Endothelial cell (in vitro differentiated cells): Measurements from ENCODE around the gene CIBAR2. TPM values are rescaled to one million over a fixed set of nuclear protein-coding genes. Genes with fewer than 3 reads are reported as not detected.
"Not testable (repeated sequence)": the region's sequence is repeated elsewhere in the genome, so short reads cannot be mapped to it uniquely, and the experiment has no call there.

Experiments
- DNase-seq: peaks from one replicate; pipeline ENCODE4 v3.0.0; 2021; ENCODE audit warnings: low spot score
- H3K27ac Mint-ChIP-seq: one replicate; pipeline ENCODE4 v1.8.0; 2021; ENCODE audit warnings: mixed read lengths, inconsistent platforms; ENCODE audit not compliant: unreplicated experiment
- H3K27me3 Mint-ChIP-seq: one replicate; pipeline ENCODE4 v1.8.0; 2021; ENCODE audit warnings: mild to moderate bottlenecking, moderate library complexity, mixed read lengths, inconsistent platforms; ENCODE audit not compliant: unreplicated experiment
- H3K36me3 Mint-ChIP-seq: one replicate; pipeline ENCODE4 v1.8.0; 2021; ENCODE audit warnings: mild to moderate bottlenecking, low read depth, mixed read lengths, inconsistent platforms; ENCODE audit not compliant: unreplicated experiment
- H3K4me1 Mint-ChIP-seq: one replicate; pipeline ENCODE4 v1.8.0; 2021; ENCODE audit warnings: mild to moderate bottlenecking, mixed read lengths, inconsistent platforms; ENCODE audit not compliant: unreplicated experiment
- H3K4me3 Mint-ChIP-seq: one replicate; pipeline ENCODE4 v1.8.0; 2021; ENCODE audit warnings: mild to moderate bottlenecking, mixed read lengths, inconsistent platforms; ENCODE audit not compliant: unreplicated experiment
- H3K9me3 Mint-ChIP-seq: one replicate; pipeline ENCODE4 v1.8.0; 2021; ENCODE audit warnings: mixed read lengths, inconsistent platforms; ENCODE audit not compliant: unreplicated experiment
- total RNA-seq: library from RNA; stranded (reverse); fragmentation: NEBNext Ultra II Directional; extraction: Animal tissue kit (Norgen Biotek cat#: 25700); gene quantifications from one replicate; pipeline ENCODE4 v1.2.1, GENCODE V29; 2021; ENCODE audit not compliant: unreplicated experiment
- TF ChIP-seq, protein P1 (sequence below): fragments of 200-600 bp; sonication (generic); IDR thresholded peaks from one replicate; pipeline ENCODE4 v1.5.0; 2021; ENCODE audit warnings: antibody characterized with exemption; ENCODE audit not compliant: unreplicated experiment

The CIBAR2 gene
- total RNA-seq, 1 donor from 2014 or later, result not detected

DNA sequence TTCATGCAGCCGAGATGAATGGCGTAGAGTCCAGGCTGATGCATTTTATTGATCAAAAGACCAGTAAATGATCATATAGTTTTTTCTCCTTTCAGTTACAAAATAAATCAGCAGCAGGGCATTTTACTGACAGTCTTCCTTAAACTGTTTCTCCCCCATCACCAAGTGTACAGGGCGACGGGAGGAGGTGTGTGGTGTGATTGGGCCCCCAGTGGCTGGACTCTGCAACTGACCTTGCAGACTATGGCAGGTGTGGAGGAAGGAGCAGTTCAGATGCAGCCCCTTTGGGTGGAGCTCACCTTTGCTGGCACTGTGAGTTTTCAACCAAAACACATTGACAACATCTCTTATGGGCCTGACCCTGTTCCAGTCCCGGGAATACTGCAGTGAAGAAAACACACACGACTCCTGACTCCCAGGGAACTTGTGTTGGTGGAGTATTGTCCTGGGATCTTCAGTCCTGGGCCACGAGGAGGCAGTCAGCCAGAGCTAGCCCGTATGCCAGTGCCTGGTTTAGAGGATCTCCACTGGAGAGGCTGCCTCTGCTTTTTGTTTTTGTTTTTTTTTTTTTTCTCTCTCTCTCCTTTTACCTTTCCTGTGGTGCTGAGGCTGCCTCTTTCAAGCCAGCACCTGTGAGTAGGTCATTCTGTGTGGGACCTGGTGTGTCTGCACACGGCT lies 54.9 kb downstream of the CIBAR2 start:
- Mint-ChIP-seq H3K27ac (no peak overlapping the region), H3K4me1 (no peaks in the 10 kb centered on the region), H3K36me3 (no peaks in the 10 kb centered on the region), H3K4me3 (no peak overlapping the region), H3K27me3 (peaks cover 5% of the 10 kb centered on the region), H3K9me3 (no peaks in the 10 kb centered on the region)
- TF ChIP-seq, protein P1, sequence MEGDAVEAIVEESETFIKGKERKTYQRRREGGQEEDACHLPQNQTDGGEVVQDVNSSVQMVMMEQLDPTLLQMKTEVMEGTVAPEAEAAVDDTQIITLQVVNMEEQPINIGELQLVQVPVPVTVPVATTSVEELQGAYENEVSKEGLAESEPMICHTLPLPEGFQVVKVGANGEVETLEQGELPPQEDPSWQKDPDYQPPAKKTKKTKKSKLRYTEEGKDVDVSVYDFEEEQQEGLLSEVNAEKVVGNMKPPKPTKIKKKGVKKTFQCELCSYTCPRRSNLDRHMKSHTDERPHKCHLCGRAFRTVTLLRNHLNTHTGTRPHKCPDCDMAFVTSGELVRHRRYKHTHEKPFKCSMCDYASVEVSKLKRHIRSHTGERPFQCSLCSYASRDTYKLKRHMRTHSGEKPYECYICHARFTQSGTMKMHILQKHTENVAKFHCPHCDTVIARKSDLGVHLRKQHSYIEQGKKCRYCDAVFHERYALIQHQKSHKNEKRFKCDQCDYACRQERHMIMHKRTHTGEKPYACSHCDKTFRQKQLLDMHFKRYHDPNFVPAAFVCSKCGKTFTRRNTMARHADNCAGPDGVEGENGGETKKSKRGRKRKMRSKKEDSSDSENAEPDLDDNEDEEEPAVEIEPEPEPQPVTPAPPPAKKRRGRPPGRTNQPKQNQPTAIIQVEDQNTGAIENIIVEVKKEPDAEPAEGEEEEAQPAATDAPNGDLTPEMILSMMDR, result no peak
- DNase-seq, result no peak

DNA sequence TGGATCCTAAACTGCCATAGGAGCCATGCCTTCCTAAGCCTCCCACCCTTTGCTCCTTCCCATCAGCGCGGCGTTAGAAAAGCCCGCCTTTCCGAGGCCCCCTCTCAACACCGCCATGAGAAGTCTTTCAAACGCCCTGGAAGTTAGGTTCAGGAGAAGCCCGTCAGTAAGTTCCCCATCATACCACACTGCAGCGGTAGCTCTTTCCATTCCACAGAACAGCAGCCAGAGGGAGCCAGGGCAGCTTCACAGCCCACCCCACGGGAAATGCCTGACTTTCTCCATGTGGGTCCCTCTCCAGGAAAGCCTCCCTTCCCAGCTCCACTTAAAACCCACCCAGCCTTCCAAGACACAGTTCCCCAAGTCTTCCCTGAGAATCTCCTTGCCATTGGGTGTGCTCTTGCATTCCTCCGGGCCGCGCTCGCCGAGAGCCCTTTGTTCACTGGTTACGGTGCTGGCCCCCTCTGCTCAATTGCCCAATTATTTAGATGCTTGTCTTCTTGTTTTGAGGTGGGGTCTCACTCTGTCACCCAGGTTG lies 56.0 kb downstream of the CIBAR2 start:
- no peak overlapping the region for H3K27ac Mint-ChIP-seq
- no peaks in the 10 kb centered on the region for H3K9me3 Mint-ChIP-seq
- TF ChIP-seq, protein P1, result no peak
- H3K36me3 Mint-ChIP-seq, result peaks cover 3% of the 10 kb centered on the region
- DNase-seq, result peak; percentile 31
- peaks cover 4% of the 10 kb centered on the region for H3K27me3 Mint-ChIP-seq
- peak overlapping the region; percentile 29 for H3K4me3 Mint-ChIP-seq
- H3K4me1 Mint-ChIP-seq, result no peaks in the 10 kb centered on the region

DNA sequence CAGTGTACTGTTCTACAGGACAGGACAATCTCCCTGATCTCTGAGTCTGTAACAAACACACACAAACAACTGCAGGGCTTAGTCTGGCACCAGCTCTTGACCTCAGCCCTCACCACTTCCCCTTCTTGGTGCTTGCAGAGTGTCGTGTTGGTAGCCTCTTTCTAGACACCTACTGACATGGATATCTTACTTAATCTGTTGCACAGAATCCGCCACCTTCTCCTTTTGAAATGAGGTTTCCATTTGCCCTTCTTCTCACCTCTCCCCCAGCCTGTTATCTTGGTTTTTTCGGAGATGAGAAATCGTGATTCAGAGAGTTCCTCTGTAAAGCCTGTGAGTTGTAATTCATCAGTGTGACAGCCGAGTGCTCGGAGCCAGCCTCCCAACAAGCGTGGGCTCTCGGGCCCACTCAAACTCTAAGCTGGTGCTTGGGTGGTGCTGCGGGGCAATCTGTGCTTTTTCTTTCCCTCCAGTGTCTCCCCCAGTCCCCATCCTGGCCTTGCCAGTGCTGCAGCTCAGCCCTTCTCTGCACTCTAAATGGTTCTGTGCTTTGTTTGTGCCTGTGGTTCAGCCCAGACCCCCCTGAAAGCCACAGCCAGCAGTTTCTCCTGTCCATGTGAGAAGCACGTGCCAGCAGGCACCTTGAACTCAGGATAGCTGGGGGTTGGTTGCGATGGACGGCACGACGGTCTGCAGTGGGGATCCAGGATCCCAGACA lies 56.6 kb downstream of the CIBAR2 start:
- H3K36me3 Mint-ChIP-seq, result peaks cover 3% of the 10 kb centered on the region
- H3K4me1 Mint-ChIP-seq, result no peaks in the 10 kb centered on the region
- H3K27me3 Mint-ChIP-seq, result peaks cover 2% of the 10 kb centered on the region
- no peak overlapping the region for H3K27ac Mint-ChIP-seq
- no peak for DNase-seq
- H3K9me3 Mint-ChIP-seq, result no peaks in the 10 kb centered on the region
- TF ChIP-seq, protein P1, result no peak
- no peak overlapping the region for H3K4me3 Mint-ChIP-seq

DNA sequence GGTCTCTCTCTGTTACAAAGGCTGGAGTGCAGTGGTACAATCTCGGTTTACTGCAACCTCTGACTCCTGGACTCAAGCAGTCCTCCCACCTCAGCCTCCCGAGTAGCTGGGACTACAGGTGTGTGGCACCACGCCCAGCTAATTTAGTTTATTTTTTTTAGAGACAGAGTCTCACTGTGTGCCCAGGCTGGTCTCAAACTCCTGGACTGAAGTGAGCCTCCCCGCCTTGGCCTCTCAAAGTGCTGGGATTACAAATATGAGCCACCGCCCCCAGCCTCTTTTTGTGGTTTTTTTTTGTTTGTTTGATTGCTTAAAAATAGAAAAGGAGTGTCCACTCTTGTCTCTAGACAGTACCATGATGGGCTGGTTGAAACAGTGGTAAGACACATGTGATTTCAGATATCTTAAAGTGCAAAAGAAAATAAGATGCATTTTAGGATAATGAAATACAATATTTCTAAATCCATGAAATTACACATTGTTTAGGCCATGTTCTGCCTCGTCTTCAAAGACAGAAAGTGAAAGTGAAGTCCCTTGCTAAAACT lies 57.3 kb downstream of the CIBAR2 start:
- no peaks in the 10 kb centered on the region for H3K9me3 Mint-ChIP-seq
- H3K27me3 Mint-ChIP-seq, result peaks cover 2% of the 10 kb centered on the region
- peaks cover 3% of the 10 kb centered on the region for H3K36me3 Mint-ChIP-seq
- H3K4me1 Mint-ChIP-seq, result no peaks in the 10 kb centered on the region
- H3K27ac Mint-ChIP-seq, result no peak overlapping the region
- DNase-seq, result no peak
- TF ChIP-seq, protein P1, result no peak
- no peak overlapping the region for H3K4me3 Mint-ChIP-seq

DNA sequence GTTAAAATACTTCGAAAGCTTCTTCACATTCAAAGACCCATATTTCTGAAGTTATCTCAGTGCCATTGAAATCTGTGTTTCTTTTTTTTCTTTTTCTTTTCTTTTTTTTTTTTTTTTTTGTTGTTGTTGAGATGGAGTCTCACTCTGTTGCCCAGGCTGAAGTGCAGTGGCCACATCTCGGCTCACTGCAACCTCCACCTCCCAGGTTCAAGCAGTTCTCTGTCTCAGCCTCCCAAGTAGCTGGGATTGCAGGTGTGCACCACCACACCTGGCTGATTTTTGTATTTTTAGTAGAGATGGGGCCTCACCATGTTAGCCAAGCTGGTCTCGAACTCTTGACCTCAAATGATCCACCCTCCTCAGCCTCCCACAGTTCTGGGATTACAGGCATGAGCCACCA lies 58.0 kb downstream of the CIBAR2 start:
- not testable (repeated sequence) for H3K4me1 Mint-ChIP-seq, H3K36me3 Mint-ChIP-seq, H3K27ac Mint-ChIP-seq, H3K4me3 Mint-ChIP-seq, H3K9me3 Mint-ChIP-seq, DNase-seq, H3K27me3 Mint-ChIP-seq
